Stimulated activated CD4-positive, alpha-beta T cell treated with anti-CD3 and anti-CD28 coated beads, TNF-alpha, amount 100 ng/mL, for 48 hours (primary cell): ENCODE data around the gene XKR7.

ENCODE experiments used
- DNase-seq, 3 donors: peaks; one replicate each; pipeline ENCODE4 v3.0.0-alpha.2; 2020; ENCODE audit warnings: low read depth in 3 of 3

The XKR7 gene

GRCh38 chr20:31977080-31977479 lies 9.1 kb downstream of the XKR7 start:
- no peak for DNase-seq

- no peak for DNase-seq
These were observed 11.9 kb downstream of the XKR7 start for GRCh38 chr20:31979713-31980426.

GRCh38 chr20:31981784-31982183 lies 13.8 kb downstream of the XKR7 start:
- DNase-seq = no peak

- no peak for DNase-seq
These were observed 17.1 kb downstream of the XKR7 start for GRCh38 chr20:31984981-31985471.

GRCh38 chr20:31987744-31988143 lies 19.8 kb downstream of the XKR7 start:
- no peak for DNase-seq

GRCh38 chr20:31988430-31989015 lies 20.6 kb downstream of the XKR7 start:
- no peak for DNase-seq

- DNase-seq = no peak
These were observed 21.2 kb downstream of the XKR7 start for GRCh38 chr20:31989030-31989645.

GRCh38 chr20:31990641-31991338 lies 22.8 kb downstream of the XKR7 start:
- no peak for DNase-seq

- DNase-seq = no peak
These were observed 23.4 kb downstream of the XKR7 start for GRCh38 chr20:31991339-31991705.

GRCh38 chr20:31992086-31992485 lies 24.1 kb downstream of the XKR7 start:
- DNase-seq = no peak

GRCh38 chr20:31996996-31997395 lies 29.0 kb downstream of the XKR7 start:
- DNase-seq = no peak

GRCh38 chr20:31998246-31998645 lies 30.3 kb downstream of the XKR7 start:
- DNase-seq = no peak

GRCh38 chr20:32003325-32003724 lies 35.4 kb downstream of the XKR7 start:
- no peak for DNase-seq

GRCh38 chr20:32004963-32005362 lies 37.0 kb downstream of the XKR7 start:
- DNase-seq = no peak

GRCh38 chr20:32006053-32006452 lies 38.1 kb downstream of the XKR7 start:
- DNase-seq = no peak

- DNase-seq = no peak
These were observed 39.2 kb downstream of the XKR7 start for GRCh38 chr20:32006841-32007786.

GRCh38 chr20:32007787-32008616 lies 40.1 kb downstream of the XKR7 start:
- no peak for DNase-seq

- DNase-seq = no peak
These were observed 41.6 kb downstream of the XKR7 start for GRCh38 chr20:32009564-32009963.

- no peak for DNase-seq
These were observed 42.1 kb downstream of the XKR7 start, which contains the start of gene CCM2L for GRCh38 chr20:32010101-32010500. Gene CCM2L, plus strand, starts transcription at chr20:32010438. Its CDS starts 17 bp downstream, at chr20:32010455.

- no peak for DNase-seq
These were observed 42.7 kb downstream of the XKR7 start for GRCh38 chr20:32010666-32011065.
